ENCODE data around the gene RPL18. TPM values are rescaled to one million over a fixed set of nuclear protein-coding genes. Genes with fewer than 3 reads are reported as not detected.

RPL18 gene
- total RNA-seq, 4 donors from 2014 or later, result 1,223 to 1,420 (median 1,299) TPM

- Histone ChIP-seq H3K27ac (no peak within 1 kb of the TSS), H3K27me3 (no peaks in the 10 kb centered on the region), H3K4me3 (no peak within 1 kb of the TSS), H3K4me1 (no peaks in the 10 kb centered on the region), H3K9me3 (no peaks in the 10 kb centered on the region), H3K36me3 (no peaks in the 10 kb centered on the region)
- in situ Hi-C loops (cut with MboI; ENCODE audit: low sequenced_read_pairs in 4 of 4) (no loop called here), intact Hi-C loops (cut with DNase I; ENCODE audit: low total_unique reads) (no loop called here)
- TF ChIP-seq CTCF (IDR thresholded peaks at IDR 0.05 in 4 of 5, conservative IDR thresholded peaks at IDR 0.05 in 1 of 5) (no peak), POLR2A (IDR thresholded peaks at IDR 0.05) (no peak)
- DNase-seq (no peak), ATAC-seq (no peak)
These were observed 12.3 kb downstream of the RPL18 start, which contains the start of gene SPACA4 for GRCh38 chr19:48606463-48607358. SPACA4 (plus strand) TSS chr19:48606742; CDS start chr19:48606979, 237 bp downstream.

GRCh38 chr19:48603850-48604249 is 15.1 kb downstream of the RPL18 start:
- no peak overlapping the region for H3K4me3 ChIP-seq
- no peaks in the 10 kb centered on the region for H3K27me3 ChIP-seq
- H3K4me1 ChIP-seq, result no peaks in the 10 kb centered on the region
- no peaks in the 10 kb centered on the region for H3K9me3 ChIP-seq
- no peak for ATAC-seq
- TF ChIP-seq POLR2A (IDR thresholded peaks at IDR 0.05) (no peak), CTCF (IDR thresholded peaks at IDR 0.05 in 4 of 5, conservative IDR thresholded peaks at IDR 0.05 in 1 of 5) (no peak)
- in situ Hi-C loops (cut with MboI; ENCODE audit: low sequenced_read_pairs in 4 of 4) (no loop called here), intact Hi-C loops (cut with DNase I; ENCODE audit: low total_unique reads) (no loop called here)
- H3K36me3 ChIP-seq, result no peaks in the 10 kb centered on the region
- H3K27ac ChIP-seq, result no peak overlapping the region
- no peak for DNase-seq

GRCh38 chr19:48603449-48603848 is 15.5 kb downstream of the RPL18 start:
- intact Hi-C loops (cut with DNase I; ENCODE audit: low total_unique reads) (no loop called here), in situ Hi-C loops (cut with MboI; ENCODE audit: low sequenced_read_pairs in 4 of 4) (no loop called here)
- Histone ChIP-seq H3K27me3 (no peaks in the 10 kb centered on the region), H3K9me3 (no peaks in the 10 kb centered on the region), H3K4me1 (no peaks in the 10 kb centered on the region), H3K27ac (no peak overlapping the region), H3K4me3 (no peak overlapping the region), H3K36me3 (no peaks in the 10 kb centered on the region)
- no peak for TF ChIP-seq CTCF (IDR thresholded peaks at IDR 0.05 in 4 of 5, conservative IDR thresholded peaks at IDR 0.05 in 1 of 5)
- TF ChIP-seq POLR2A (IDR thresholded peaks at IDR 0.05), result no peak
- ATAC-seq (no peak), DNase-seq (no peak)

- H3K36me3 ChIP-seq, result no peaks in the 10 kb centered on the region
- no peak overlapping the region for H3K27ac ChIP-seq
- DNase-seq (no peak), ATAC-seq (no peak)
- no peaks in the 10 kb centered on the region for H3K9me3 ChIP-seq
- in situ Hi-C loops (cut with MboI; ENCODE audit: low sequenced_read_pairs in 4 of 4), result no loop called here
- H3K27me3 ChIP-seq, result no peaks in the 10 kb centered on the region
- intact Hi-C loops (cut with DNase I; ENCODE audit: low total_unique reads), result no loop called here
- H3K4me1 ChIP-seq, result no peaks in the 10 kb centered on the region
- H3K4me3 ChIP-seq, result no peak overlapping the region
- TF ChIP-seq CTCF (IDR thresholded peaks at IDR 0.05 in 4 of 5, conservative IDR thresholded peaks at IDR 0.05 in 1 of 5) (no peak), POLR2A (IDR thresholded peaks at IDR 0.05) (no peak)
These were observed 16.0 kb downstream of the RPL18 start for GRCh38 chr19:48603001-48603400.

Data from gastrocnemius medialis (tissue), 4 donors.